Breast epithelium (tissue), 4 donors: ENCODE measurements around the gene VTI1B. TPM values are rescaled to one million over a fixed set of nuclear protein-coding genes. Genes with fewer than 3 reads are reported as not detected.

Experiments used
- DNase-seq, 2 donors: peaks; one replicate each; pipeline ENCODE4 v3.0.0-alpha.2; 2019; ENCODE audit warnings: low spot score in 2 of 2
- H3K27ac ChIP-seq, 2 donors: fragments of 200-600 bp; sonication (generic) in 1 of 2; one replicate each; pipeline ENCODE4 v1.5.1; 2016 to 2019; ENCODE audit warnings: mild to moderate bottlenecking in 1 of 2
- H3K27me3 ChIP-seq, 2 donors: fragments of 200-600 bp; sonication (generic) in 1 of 2; one replicate each; pipeline versions ENCODE4 v1.5.1 to v1.6.0; 2017 to 2019; ENCODE audit warnings: control low read depth in 1 of 2, mild to moderate bottlenecking in 1 of 2
- H3K36me3 ChIP-seq: fragments of 200-600 bp; one replicate; pipeline ENCODE4 v1.5.1; 2019
- H3K4me1 ChIP-seq, 2 donors: fragments of 200-600 bp; sonication (generic); one replicate each; pipeline ENCODE4 v1.5.1; 2016 to 2019; ENCODE audit warnings: control low read depth in 1 of 2
- H3K4me3 ChIP-seq, 3 donors: fragments of 200-600 bp; sonication (generic); 1 replicate in 2 of 3; 2 replicates in 1 of 3; pipeline ENCODE4 v1.5.1; 2016 to 2019; ENCODE audit warnings: mild to moderate bottlenecking in 3 of 3, moderate library complexity in 2 of 3
- H3K9me3 ChIP-seq, 2 donors: fragments of 200-600 bp; sonication (generic) in 1 of 2; one replicate each; pipeline ENCODE4 v1.5.1; 2016 to 2019; ENCODE audit warnings: control low read depth in 1 of 2
- CTCF ChIP-seq, 3 donors: fragments of 450-650 bp; IDR thresholded peaks; one replicate each; pipeline ENCODE4 v1.5.1; 2016 to 2017; ENCODE audit warnings: antibody characterized with exemption in 3 of 3, mild to moderate bottlenecking in 3 of 3, moderate library complexity in 3 of 3
- POLR2A ChIP-seq: fragments of 450-650 bp; IDR thresholded peaks from one replicate; pipeline ENCODE4 v1.6.1; 2016; ENCODE audit warnings: antibody characterized with exemption, mild to moderate bottlenecking, moderate library complexity
- POLR2AphosphoS5 ChIP-seq, 3 donors: sonication (generic); formaldehyde crosslinking; IDR thresholded peaks; one replicate each; pipeline ENCODE4 v1.6.1; 2017; ENCODE audit warnings: antibody characterized with exemption in 3 of 3
- intact Hi-C: fragments of 100-400 bp; cut with DNase I; formaldehyde crosslinking; loops from one replicate; pipeline ENCODE4 v1.15.1; 2023; ENCODE audit warnings: low total_unique reads
- total RNA-seq, 3 donors: library from RNA; depleted of rRNA; stranded (reverse); fragments of >200 nt; gene quantifications; one replicate each; pipeline ENCODE4 v1.1.0, GENCODE V29; 2016

The VTI1B gene
- total RNA-seq, 3 donors from 2014 or later: 62.8 to 169 (median 80.6) TPM

- Histone ChIP-seq H3K9me3 (no peaks in the 10 kb centered on the region), H3K4me3 (no peak overlapping the region), H3K27ac (peak overlapping the region; percentile 36 to 41), H3K36me3 (no peaks in the 10 kb centered on the region), H3K4me1 (no peaks in the 10 kb centered on the region), H3K27me3 (no peaks in the 10 kb centered on the region)
- TF ChIP-seq POLR2A (no peak), POLR2AphosphoS5 (IDR thresholded peaks at IDR 0.05) (no peak), CTCF (IDR thresholded peaks at IDR 0.05) (no peak)
- intact Hi-C loops: no loop called here
- no peak for DNase-seq
Measured at GRCh38 chr14:67623114-67623513, 51.3 kb downstream of the VTI1B start.

GRCh38 chr14:67622675-67623074, 51.8 kb downstream of the VTI1B start:
- intact Hi-C loops: no loop called here
- no peak for DNase-seq
- H3K36me3 ChIP-seq: no peaks in the 10 kb centered on the region
- H3K4me1 ChIP-seq: no peaks in the 10 kb centered on the region
- TF ChIP-seq POLR2AphosphoS5 (IDR thresholded peaks at IDR 0.05) (no peak), POLR2A (no peak), CTCF (IDR thresholded peaks at IDR 0.05) (no peak)
- H3K9me3 ChIP-seq: no peaks in the 10 kb centered on the region
- peak overlapping the region; percentile 36 to 41 for H3K27ac ChIP-seq
- H3K27me3 ChIP-seq: no peaks in the 10 kb centered on the region
- H3K4me3 ChIP-seq: no peak overlapping the region

- Histone ChIP-seq H3K4me3 (peak overlapping the region; percentile 55 to 68 (median 61)), H3K4me1 (no peaks in the 10 kb centered on the region), H3K27me3 (no peaks in the 10 kb centered on the region), H3K36me3 (no peaks in the 10 kb centered on the region), H3K9me3 (no peaks in the 10 kb centered on the region), H3K27ac (peak overlapping the region; percentile 86 to 91)
- peak in 1 of 2 donors; percentile 18 for DNase-seq
- no peak for TF ChIP-seq CTCF (IDR thresholded peaks at IDR 0.05)
- no peak for TF ChIP-seq POLR2A
- no peak for TF ChIP-seq POLR2AphosphoS5 (IDR thresholded peaks at IDR 0.05)
- intact Hi-C loops: no loop called here
Measured at GRCh38 chr14:67620217-67620785, 54.1 kb downstream of the VTI1B start.

- Histone ChIP-seq H3K4me3 (peak within 1 kb of the TSS; percentile 55 to 68 (median 61)), H3K27me3 (no peaks in the 10 kb centered on the region), H3K4me1 (no peaks in the 10 kb centered on the region), H3K9me3 (no peaks in the 10 kb centered on the region), H3K36me3 (no peaks in the 10 kb centered on the region), H3K27ac (peak within 1 kb of the TSS; percentile 86 to 91)
- intact Hi-C loops: no loop called here
- TF ChIP-seq CTCF (IDR thresholded peaks at IDR 0.05): no peak
- TF ChIP-seq POLR2A: peak; percentile 34
- peak; percentile 65 to 87 (median 69) for TF ChIP-seq POLR2AphosphoS5 (IDR thresholded peaks at IDR 0.05)
- DNase-seq: peak; percentile 98 to 99
Measured at GRCh38 chr14:67619446-67620216, 54.8 kb downstream of the VTI1B start, which contains the start of gene ARG2. Gene ARG2, plus strand, starts transcription at chr14:67619920. Its CDS starts 58 bp downstream, at chr14:67619978.

- no peaks in the 10 kb centered on the region for H3K27me3 ChIP-seq
- H3K4me3 ChIP-seq: no peak overlapping the region
- no peaks in the 10 kb centered on the region for H3K9me3 ChIP-seq
- no peaks in the 10 kb centered on the region for H3K36me3 ChIP-seq
- intact Hi-C loops: no loop called here
- TF ChIP-seq POLR2A: no peak
- no peak for TF ChIP-seq POLR2AphosphoS5 (IDR thresholded peaks at IDR 0.05)
- TF ChIP-seq CTCF (IDR thresholded peaks at IDR 0.05): peak; percentile 47 to 54 (median 50)
- H3K4me1 ChIP-seq: no peaks in the 10 kb centered on the region
- DNase-seq: no peak
- peak overlapping the region; percentile 86 to 91 for H3K27ac ChIP-seq
Measured at GRCh38 chr14:67618617-67619063, 55.8 kb downstream of the VTI1B start.
